NOMO-1 treated with DMSO at 0.1 percent for 48 hours (cell line): ENCODE measurements around the gene CNTD1.
"Not testable (repeated sequence)": the region's sequence is repeated elsewhere in the genome, so short reads cannot be mapped to it uniquely, and the experiment has no call there.

Source experiments
- DNase-seq: peaks from one replicate; lab custom pipeline; 2025; ENCODE audit not compliant: unreplicated experiment; lab: John Stamatoyannopoulos, UW

Gene CNTD1

DNA sequence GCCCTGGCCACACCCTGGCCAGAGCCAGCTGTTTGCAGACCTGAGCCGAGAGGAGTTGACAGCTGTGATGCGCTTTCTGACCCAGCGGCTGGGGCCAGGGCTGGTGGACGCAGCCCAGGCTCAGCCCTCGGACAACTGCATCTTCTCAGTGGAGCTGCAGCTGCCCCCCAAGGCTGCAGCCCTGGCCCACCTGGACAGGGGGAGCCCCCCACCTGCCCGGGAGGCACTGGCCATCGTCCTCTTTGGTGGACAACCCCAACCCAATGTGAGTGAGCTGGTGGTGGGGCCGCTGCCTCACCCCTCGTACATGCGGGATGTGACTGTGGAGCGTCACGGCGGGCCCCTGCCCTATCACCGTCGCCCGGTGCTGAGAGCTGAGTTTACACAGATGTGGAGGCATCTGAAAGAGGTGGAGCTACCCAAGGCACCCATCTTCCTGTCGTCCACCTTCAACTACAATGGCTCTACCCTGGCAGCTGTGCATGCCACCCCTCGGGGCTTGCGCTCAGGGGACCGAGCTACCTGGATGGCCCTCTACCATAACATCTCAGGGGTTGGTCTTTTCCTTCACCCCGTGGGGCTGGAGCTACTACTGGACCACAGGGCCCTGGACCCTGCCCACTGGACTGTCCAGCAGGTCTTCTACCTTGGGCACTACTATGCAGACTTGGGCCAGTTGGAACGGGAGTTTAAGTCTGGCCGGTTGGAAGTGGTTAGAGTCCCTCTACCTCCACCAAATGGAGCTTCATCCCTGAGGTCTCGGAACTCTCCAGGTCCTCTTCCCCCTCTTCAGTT is 46.3 kb downstream of the CNTD1 start:
- DNase-seq, result no peak

DNA sequence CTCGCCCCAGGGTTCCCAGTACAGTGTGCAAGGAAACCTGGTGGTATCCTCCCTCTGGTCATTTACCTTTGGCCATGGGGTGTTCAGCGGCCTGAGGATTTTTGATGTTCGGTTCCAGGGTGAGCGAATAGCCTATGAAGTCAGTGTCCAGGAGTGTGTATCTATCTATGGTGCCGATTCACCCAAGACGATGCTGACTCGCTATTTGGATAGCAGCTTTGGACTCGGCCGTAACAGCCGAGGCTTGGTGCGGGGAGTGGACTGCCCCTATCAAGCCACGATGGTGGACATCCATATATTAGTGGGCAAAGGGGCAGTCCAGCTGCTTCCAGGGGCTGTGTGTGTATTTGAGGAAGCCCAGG is 46.9 kb downstream of the CNTD1 start:
- DNase-seq, result no peak

DNA sequence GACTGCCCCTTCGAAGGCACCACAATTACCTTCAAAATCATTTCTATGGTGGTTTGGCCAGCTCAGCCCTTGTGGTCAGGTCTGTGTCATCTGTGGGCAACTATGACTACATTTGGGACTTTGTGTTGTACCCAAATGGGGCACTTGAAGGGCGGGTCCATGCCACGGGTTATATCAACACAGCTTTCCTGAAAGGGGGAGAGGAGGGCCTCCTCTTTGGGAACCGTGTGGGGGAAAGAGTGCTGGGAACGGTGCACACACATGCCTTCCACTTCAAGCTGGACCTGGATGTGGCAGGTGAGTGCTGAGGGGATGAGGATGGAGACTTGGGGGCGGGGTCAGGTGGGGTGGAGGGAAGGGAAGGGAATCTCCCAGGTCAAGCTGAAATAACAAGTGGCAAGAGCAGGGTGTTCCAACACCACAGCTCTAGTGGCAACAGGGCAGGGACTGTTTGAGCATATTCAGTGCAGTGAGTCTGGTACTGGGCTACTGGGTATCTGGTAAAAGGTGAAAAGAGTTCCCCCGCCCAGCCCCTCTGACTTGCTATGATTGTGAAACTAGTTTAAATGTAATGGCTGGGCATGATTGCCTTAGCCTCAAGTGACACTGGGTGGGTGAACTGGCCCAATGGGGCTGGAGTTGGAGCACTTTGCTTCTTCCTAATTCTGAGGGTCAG is 47.4 kb downstream of the CNTD1 start:
- DNase-seq, result peak; percentile 30

DNA sequence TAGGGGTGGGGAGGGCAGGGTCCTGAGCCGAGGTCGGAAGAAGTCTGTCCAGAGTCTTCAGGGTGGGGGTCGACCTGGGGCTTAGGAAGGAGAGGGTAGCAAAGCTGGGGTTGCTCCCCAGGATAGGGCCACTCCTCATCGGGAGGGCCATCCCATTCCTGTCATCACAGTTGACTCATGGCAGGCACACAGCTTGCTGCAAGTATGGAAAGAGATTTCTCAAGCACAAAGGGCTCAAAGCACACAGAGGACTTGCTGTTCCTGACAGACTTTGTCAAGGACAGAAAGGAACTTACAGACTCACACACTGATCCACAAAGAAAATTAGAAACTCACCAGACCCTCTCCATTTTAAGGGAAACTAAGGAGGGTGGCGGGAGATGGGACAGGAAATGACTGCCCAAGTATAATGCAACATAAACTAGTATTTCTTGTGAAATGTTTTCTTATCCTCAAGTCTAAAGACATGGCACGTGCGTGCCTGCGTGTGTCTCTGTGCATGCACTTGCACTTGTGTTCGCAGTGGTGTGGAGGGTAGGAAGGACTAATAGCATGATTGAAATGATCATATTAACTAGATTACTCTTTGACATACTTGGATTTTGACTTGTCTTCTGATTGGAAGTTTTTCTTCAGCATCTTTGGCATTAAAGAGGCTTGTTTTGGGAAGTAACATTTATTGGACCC is 48.1 kb downstream of the CNTD1 start:
- no peak for DNase-seq

DNA sequence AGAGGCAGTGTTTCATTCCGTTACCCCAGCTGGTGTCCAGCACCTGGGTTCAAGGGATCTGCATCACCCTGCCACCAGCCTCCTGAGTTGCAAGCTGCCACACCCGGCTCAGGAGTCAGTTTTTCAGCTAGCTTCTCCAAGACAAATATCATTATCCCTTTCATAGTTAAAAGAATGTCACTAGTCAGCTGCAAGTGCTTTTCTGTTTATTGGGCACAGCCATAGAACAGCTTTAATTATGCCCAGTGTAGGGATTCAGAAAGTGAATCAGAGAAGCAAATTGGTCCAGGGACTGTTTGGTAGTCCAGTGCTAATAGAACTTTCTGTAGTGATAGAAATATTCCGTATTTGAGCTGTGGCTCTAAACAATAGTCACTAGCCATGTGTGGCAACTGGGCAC is 49.4 kb downstream of the CNTD1 start:
- no peak for DNase-seq

DNA sequence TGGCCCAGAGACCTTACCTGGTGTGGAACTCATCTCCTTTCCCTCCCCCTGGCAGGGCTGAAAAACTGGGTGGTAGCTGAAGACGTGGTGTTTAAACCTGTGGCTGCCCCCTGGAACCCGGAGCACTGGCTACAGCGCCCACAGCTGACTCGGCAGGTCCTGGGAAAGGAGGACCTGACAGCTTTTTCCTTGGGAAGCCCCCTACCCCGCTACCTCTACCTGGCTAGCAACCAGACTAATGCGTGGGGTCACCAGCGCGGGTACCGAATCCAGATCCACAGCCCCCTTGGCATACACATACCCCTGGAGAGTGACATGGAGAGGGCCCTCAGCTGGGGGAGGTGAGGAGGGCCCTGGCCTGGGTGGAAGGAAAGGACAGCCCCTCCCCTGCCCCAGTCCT is 50.4 kb downstream of the CNTD1 start:
- no peak for DNase-seq

DNA sequence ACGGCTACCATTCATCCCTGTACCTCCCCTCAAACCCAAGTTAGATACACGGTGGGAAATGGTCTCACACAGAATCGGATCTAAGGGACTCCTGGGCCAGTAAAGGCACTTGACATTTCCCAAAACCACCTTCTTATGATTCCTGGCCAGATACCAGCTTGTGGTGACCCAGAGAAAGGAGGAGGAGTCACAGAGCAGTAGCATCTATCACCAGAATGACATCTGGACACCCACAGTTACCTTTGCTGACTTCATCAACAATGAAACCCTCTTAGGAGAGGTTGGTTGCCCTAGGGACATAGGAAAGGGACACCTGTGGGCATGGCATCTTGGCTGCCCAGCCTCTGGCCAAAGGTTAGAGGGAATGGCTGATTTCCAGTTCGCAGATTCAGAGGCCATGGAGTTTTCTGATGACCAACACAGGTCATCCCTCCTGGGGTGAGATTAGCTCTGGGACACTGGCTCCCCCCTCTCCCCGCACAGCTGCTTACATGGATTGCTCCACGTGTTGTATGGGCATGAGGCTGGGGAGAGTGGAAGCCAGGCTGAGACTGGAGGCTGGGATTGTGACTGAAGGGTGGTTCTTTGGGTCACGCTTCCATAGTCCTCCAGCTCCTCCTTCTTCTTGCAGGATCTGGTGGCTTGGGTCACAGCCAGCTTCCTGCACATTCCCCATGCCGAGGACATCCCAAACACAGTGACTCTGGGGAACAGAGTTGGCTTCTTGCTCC is 51.0 kb downstream of the CNTD1 start:
- no peak for DNase-seq

DNA sequence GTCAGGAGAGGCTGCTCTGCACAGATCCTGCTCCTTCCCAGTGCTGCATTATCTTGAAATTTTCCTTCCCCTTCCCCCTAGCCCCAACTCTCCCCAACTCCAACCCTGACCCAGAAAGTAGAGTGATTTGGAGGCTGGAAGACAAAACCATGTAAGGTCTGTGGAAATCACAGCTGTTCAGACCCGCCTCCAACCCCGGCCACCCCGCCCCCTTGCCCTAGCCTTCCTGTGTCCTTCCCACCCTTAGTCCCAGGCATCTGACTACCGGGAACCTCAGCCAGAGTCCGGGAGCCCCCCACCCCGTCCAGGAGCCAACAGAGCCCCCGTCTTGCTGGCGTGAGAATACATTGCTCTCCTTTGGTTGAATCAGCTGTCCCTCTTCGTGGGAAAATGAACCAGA is 52.3 kb downstream of the CNTD1 start, which contains the start of gene AOC3:
Gene AOC3, plus strand, starts transcription at position 246 of the 400 bp plus-strand sequence. Its CDS starts 145 bp downstream, at position 391.
- DNase-seq, result no peak

DNA sequence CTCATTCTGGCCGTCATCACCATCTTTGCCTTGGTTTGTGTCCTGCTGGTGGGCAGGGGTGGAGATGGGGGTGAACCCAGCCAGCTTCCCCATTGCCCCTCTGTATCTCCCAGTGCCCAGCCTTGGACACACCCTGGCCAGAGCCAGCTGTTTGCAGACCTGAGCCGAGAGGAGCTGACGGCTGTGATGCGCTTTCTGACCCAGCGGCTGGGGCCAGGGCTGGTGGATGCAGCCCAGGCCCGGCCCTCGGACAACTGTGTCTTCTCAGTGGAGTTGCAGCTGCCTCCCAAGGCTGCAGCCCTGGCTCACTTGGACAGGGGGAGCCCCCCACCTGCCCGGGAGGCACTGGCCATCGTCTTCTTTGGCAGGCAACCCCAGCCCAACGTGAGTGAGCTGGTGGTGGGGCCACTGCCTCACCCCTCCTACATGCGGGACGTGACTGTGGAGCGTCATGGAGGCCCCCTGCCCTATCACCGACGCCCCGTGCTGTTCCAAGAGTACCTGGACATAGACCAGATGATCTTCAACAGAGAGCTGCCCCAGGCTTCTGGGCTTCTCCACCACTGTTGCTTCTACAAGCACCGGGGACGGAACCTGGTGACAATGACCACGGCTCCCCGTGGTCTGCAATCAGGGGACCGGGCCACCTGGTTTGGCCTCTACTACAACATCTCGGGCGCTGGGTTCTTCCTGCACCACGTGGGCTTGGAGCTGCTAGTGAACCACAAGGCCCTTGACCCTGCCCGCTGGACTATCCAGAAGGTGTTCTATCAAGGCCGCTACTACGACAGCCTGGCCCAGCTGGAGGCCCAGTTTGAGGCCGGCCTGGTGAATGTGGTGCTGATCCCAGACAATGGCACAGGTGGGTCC is 52.9 kb downstream of the CNTD1 start:
- DNase-seq, result not testable (repeated sequence)

DNA sequence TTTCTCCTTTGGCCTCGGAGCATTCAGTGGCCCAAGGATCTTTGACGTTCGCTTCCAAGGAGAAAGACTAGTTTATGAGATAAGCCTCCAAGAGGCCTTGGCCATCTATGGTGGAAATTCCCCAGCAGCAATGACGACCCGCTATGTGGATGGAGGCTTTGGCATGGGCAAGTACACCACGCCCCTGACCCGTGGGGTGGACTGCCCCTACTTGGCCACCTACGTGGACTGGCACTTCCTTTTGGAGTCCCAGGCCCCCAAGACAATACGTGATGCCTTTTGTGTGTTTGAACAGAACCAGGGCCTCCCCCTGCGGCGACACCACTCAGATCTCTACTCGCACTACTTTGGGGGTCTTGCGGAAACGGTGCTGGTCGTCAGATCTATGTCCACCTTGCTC is 53.7 kb downstream of the CNTD1 start:
- no peak for DNase-seq

DNA sequence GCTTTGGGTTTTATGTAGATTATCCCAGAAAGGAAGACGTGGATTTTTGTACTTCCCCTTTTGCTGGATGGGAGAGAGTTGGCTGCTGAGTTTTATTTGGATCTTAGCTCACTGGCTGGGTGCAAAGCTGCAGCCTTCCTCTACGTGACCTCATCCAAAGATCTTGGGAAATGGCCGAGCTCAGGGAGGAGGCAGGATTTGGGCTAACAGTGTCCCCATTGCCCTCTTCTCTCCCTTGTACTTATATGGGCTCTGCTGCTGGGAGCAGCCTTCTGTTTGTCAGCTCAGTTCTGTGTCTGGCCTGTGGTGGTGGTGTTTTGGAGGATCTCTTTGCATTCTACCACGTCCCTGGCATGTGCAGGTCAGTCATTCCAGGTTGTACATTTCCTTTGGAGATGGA is 54.3 kb downstream of the CNTD1 start:
- no peak for DNase-seq

DNA sequence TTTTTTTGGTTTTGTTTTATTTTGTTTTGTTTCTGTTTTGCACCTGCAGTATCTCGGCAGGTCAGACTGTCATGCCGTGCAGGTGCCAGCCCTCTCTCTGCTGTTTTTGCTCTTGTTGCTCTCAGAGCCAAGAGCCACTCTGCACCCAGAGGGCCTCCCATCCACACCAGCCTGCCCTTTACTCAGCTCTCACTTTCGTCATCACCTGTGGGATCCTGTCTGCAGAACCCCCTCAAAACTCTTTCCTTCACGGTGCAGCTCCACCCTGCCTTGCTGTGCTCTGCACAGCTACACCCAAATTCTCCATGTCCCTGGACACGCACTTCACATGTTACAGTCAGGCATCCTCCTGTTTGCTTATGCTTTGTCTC is 54.9 kb downstream of the CNTD1 start:
- DNase-seq, result no peak

DNA sequence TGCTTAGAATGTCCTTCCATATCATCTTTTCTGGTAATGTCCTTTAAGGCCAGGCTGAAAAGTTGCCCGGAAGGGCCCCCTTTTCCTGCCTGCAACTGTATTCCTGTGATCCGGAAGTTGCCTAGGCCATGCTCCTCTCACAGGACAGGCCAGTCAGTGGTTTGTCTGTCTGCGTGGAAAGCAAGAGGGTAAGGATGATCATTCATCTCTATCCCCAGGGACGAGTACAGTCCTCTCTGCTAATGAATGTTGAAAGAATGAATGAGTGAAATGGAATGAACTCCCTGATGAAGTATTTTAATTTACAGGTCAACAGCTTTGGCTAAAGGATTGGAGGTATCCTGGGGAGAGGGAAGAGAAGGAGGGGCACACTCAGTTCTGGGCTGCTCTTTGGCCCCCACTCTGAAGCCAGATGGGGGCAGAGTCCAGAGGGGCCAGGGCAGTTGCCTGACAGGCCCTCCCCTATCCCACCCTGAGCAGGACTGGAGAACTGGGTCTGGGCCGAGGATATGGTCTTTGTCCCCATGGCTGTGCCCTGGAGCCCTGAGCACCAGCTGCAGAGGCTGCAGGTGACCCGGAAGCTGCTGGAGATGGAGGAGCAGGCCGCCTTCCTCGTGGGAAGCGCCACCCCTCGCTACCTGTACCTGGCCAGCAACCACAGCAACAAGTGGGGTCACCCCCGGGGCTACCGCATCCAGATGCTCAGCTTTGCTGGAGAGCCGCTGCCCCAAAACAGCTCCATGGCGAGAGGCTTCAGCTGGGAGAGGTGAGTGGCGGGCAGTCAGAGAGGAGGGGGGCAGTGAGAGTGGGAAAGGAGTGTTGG is 55.5 kb downstream of the CNTD1 start:
- DNase-seq, result no peak

DNA sequence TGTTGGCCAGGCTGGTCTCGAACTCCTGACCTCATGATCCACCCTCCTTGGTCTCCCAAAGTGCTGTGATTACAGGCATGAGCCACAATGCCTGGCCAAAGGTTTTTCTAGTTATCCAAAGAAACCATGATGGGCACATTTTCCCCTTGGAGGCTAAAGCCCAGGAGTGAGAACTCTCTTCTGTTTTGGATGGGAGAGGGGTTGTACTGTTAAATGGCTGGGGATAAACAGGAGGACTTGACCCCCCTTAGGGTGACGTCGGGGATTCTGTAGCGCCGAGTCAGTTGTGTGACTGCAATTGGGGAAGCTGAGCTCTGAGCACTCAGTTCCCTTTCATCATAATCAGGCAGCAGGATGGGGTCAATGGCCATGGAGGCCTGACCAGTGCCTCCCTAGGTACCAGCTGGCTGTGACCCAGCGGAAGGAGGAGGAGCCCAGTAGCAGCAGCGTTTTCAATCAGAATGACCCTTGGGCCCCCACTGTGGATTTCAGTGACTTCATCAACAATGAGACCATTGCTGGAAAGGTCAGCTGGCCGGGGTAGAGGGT is 56.5 kb downstream of the CNTD1 start:
- DNase-seq, result no peak

DNA sequence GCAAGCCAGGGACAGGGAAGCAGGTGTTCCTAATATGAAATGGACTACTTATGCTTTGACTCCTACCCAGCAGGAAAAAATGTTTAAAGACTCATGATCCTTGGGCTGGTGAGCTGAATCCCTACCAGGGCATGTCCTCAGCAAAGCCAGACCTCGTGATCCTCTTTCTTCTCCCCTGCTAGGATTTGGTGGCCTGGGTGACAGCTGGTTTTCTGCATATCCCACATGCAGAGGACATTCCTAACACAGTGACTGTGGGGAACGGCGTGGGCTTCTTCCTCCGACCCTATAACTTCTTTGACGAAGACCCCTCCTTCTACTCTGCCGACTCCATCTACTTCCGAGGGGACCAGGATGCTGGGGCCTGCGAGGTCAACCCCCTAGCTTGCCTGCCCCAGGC is 57.4 kb downstream of the CNTD1 start:
- not testable (repeated sequence) for DNase-seq

DNA sequence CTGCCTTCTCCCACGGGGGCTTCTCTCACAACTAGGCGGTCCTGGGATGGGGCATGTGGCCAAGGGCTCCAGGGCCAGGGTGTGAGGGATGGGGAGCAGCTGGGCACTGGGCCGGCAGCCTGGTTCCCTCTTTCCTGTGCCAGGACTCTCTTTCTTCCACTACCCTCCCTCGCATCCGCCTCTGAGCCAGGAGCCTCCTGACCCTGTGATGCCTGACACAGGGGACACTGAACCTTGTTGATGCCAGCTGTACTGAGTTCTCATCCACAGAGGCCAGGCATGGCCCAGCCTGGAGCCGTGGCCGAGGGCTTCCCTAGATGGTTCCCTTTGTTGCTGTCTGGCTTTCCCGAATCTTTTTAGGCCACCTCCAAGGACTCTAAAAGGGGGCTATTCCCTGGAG is 57.9 kb downstream of the CNTD1 start:
- DNase-seq, result not testable (repeated sequence)

DNA sequence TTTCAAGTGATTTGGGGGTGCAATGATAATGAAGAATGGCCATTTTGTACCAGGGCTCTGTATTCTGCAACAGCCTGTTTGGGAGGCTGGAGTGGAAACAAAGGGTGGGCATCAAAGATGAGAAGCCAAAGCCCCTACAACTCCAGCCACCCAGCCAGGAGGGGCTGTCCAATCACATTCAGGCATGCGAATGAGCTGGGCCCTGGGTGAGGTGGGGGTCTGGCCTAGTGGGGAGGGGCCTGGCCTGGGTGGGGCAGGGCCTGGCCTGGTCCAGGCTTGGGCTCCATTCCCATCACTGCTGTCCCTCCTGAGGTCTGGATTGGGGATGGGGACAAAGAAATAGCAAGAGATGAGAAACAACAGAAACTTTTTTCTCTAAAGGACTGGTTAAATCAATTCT is 58.7 kb downstream of the CNTD1 start:
- DNase-seq, result no peak
